Breast epithelium (tissue), 4 donors: Measurements from ENCODE around the gene MYLIP. TPM values are rescaled to one million over a fixed set of nuclear protein-coding genes. Genes with fewer than 3 reads are reported as not detected.

Experiments used
- DNase-seq, 2 donors: peaks; one replicate each; pipeline ENCODE4 v3.0.0-alpha.2; 2019; ENCODE audit warnings: low spot score in 2 of 2
- H3K27ac ChIP-seq, 2 donors: fragments of 200-600 bp; sonication (generic) in 1 of 2; one replicate each; pipeline ENCODE4 v1.5.1; 2016 to 2019; ENCODE audit warnings: mild to moderate bottlenecking in 1 of 2
- H3K27me3 ChIP-seq, 2 donors: fragments of 200-600 bp; sonication (generic) in 1 of 2; one replicate each; pipeline versions ENCODE4 v1.5.1 to v1.6.0; 2017 to 2019; ENCODE audit warnings: control low read depth in 1 of 2, mild to moderate bottlenecking in 1 of 2
- H3K36me3 ChIP-seq: fragments of 200-600 bp; one replicate; pipeline ENCODE4 v1.5.1; 2019
- H3K4me1 ChIP-seq, 2 donors: fragments of 200-600 bp; sonication (generic); one replicate each; pipeline ENCODE4 v1.5.1; 2016 to 2019; ENCODE audit warnings: control low read depth in 1 of 2
- H3K4me3 ChIP-seq, 3 donors: fragments of 200-600 bp; sonication (generic); 1 replicate in 2 of 3; 2 replicates in 1 of 3; pipeline ENCODE4 v1.5.1; 2016 to 2019; ENCODE audit warnings: mild to moderate bottlenecking in 3 of 3, moderate library complexity in 2 of 3
- H3K9me3 ChIP-seq, 2 donors: fragments of 200-600 bp; sonication (generic) in 1 of 2; one replicate each; pipeline ENCODE4 v1.5.1; 2016 to 2019; ENCODE audit warnings: control low read depth in 1 of 2
- CTCF ChIP-seq, 3 donors: fragments of 450-650 bp; IDR thresholded peaks; one replicate each; pipeline ENCODE4 v1.5.1; 2016 to 2017; ENCODE audit warnings: antibody characterized with exemption in 3 of 3, mild to moderate bottlenecking in 3 of 3, moderate library complexity in 3 of 3
- POLR2A ChIP-seq: fragments of 450-650 bp; IDR thresholded peaks from one replicate; pipeline ENCODE4 v1.6.1; 2016; ENCODE audit warnings: antibody characterized with exemption, mild to moderate bottlenecking, moderate library complexity
- POLR2AphosphoS5 ChIP-seq, 3 donors: sonication (generic); formaldehyde crosslinking; IDR thresholded peaks; one replicate each; pipeline ENCODE4 v1.6.1; 2017; ENCODE audit warnings: antibody characterized with exemption in 3 of 3
- intact Hi-C: fragments of 100-400 bp; cut with DNase I; formaldehyde crosslinking; loops from one replicate; pipeline ENCODE4 v1.15.1; 2023; ENCODE audit warnings: low total_unique reads
- total RNA-seq, 3 donors: library from RNA; depleted of rRNA; stranded (reverse); fragments of >200 nt; gene quantifications; one replicate each; pipeline ENCODE4 v1.1.0, GENCODE V29; 2016

Gene MYLIP
- total RNA-seq, 3 donors from 2014 or later = 47.2 to 63.0 (median 59.6) TPM

DNA sequence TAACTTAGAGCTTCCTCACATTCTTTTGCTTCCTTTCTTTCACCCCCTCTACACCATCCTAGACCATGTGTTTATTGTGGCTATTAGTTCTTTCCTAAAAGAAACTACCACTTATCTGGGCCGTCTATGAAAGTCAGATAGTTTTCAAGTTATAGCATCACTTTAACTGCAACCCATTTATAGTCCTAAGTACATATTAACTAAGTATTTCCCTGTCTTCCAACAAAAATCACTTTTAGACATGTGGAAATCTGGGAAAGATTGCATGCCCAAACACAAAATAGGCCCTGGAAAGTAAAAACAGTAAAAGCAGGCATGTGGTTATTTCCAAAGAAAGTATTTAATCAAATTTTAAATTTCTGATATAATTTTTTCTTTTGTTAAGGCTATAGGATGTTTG lies 5.5 kb downstream of the MYLIP start:
- Histone ChIP-seq H3K36me3 (no peaks in the 10 kb centered on the region), H3K9me3 (no peaks in the 10 kb centered on the region), H3K4me1 (peaks cover 4 to 27% of the 10 kb centered on the region in 2 donors), H3K4me3 (no peak overlapping the region), H3K27me3 (no peaks in the 10 kb centered on the region), H3K27ac (peak overlapping the region; percentile 57 to 59)
- intact Hi-C loops = no loop called here
- TF ChIP-seq POLR2AphosphoS5 (IDR thresholded peaks at IDR 0.05) (no peak), CTCF (IDR thresholded peaks at IDR 0.05) (no peak), POLR2A (no peak)
- no peak for DNase-seq

DNA sequence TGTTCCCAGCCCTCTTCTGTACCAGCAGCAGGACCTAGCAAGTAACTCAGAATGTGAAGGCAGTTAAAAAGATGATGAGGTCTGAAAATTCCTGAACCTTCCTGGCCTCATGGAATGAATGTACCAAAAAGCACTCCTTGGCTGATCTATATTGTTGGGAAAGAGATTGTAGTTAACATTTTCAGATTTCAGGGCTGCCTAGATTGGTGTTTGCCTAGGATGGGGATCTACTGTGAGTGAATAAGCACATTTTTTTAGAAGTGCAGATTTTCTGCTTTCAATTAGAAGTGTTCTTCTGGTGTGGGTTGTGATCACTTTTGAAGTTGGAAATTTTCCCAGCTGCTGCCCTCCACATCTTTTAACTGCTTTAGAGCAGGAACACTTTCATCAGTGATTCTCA lies 6.2 kb downstream of the MYLIP start:
- no peak overlapping the region for H3K4me3 ChIP-seq
- H3K27ac ChIP-seq = peak overlapping the region; percentile 44 to 61
- TF ChIP-seq POLR2A (no peak), POLR2AphosphoS5 (IDR thresholded peaks at IDR 0.05) (no peak), CTCF (IDR thresholded peaks at IDR 0.05) (no peak)
- H3K4me1 ChIP-seq = peaks cover 4 to 27% of the 10 kb centered on the region in 2 donors
- no peaks in the 10 kb centered on the region for H3K27me3 ChIP-seq
- H3K36me3 ChIP-seq = no peaks in the 10 kb centered on the region
- intact Hi-C loops = no loop called here
- H3K9me3 ChIP-seq = no peaks in the 10 kb centered on the region
- DNase-seq = no peak

DNA sequence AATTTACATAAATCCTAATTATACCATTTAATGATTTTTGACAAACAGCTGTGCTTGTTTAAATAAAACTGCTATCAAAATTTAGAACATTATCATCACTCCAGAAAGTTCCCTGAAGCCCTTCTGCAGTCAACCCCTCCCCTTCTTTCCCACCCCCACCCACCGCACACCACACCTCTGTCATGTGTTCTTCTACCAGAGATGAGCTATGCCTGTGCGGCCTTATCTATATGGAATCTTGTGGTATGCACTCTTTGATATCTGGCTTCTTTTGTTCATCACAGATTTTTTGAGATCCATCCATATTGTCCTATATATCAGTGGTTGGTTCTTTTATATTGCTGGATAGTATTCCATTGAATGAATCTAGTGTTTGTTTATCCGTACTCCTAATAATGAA lies 7.2 kb downstream of the MYLIP start:
- no peaks in the 10 kb centered on the region for H3K27me3 ChIP-seq
- no peak for DNase-seq
- intact Hi-C loops = no loop called here
- peak overlapping the region; percentile 16 to 63 for H3K27ac ChIP-seq
- peak overlapping the region in 1 of 3 donors; percentile 31 for H3K4me3 ChIP-seq
- TF ChIP-seq POLR2AphosphoS5 (IDR thresholded peaks at IDR 0.05) (no peak), CTCF (IDR thresholded peaks at IDR 0.05) (no peak), POLR2A (no peak)
- no peaks in the 10 kb centered on the region for H3K9me3 ChIP-seq
- H3K36me3 ChIP-seq = no peaks in the 10 kb centered on the region
- peaks cover 4 to 27% of the 10 kb centered on the region in 2 donors for H3K4me1 ChIP-seq

- Histone ChIP-seq H3K4me3 (peak overlapping the region in 1 of 3 donors; percentile 31), H3K9me3 (no peaks in the 10 kb centered on the region), H3K4me1 (peaks cover 1 to 27% of the 10 kb centered on the region in 2 donors), H3K36me3 (no peaks in the 10 kb centered on the region), H3K27me3 (no peaks in the 10 kb centered on the region), H3K27ac (peak overlapping the region; percentile 34 to 63)
- intact Hi-C loops = no loop called here
- DNase-seq = peak in 1 of 2 donors; percentile 33
- TF ChIP-seq POLR2A = no peak
- no peak for TF ChIP-seq CTCF (IDR thresholded peaks at IDR 0.05)
- no peak for TF ChIP-seq POLR2AphosphoS5 (IDR thresholded peaks at IDR 0.05)
Observed at GRCh38 chr6:16136621-16137450, 8.0 kb downstream of the MYLIP start.

DNA sequence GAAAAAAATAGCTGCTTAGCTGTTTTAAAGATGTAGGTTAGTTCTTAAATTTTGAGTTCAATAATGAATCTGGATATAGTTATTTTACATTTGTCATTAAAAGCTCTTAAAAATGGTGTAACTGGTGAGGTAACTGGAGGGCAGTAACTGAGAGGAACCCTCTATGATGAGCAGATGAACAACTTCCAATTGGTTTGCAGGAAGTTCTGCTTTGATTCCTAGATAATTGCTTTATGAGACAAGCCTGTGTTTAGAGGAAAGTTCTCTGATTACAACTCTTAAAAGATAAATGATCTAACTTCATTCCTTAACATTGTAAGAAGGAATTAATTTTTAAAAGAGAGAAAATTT lies 8.5 kb downstream of the MYLIP start:
- Histone ChIP-seq H3K4me3 (peak overlapping the region in 1 of 3 donors; percentile 31), H3K36me3 (no peaks in the 10 kb centered on the region), H3K4me1 (peaks cover 0 to 27% of the 10 kb centered on the region in 2 donors), H3K27me3 (no peaks in the 10 kb centered on the region), H3K27ac (peak overlapping the region; percentile 34 to 63), H3K9me3 (no peaks in the 10 kb centered on the region)
- no peak for DNase-seq
- intact Hi-C loops = no loop called here
- TF ChIP-seq POLR2A (no peak), CTCF (IDR thresholded peaks at IDR 0.05) (no peak), POLR2AphosphoS5 (IDR thresholded peaks at IDR 0.05) (no peak)
